Keratinocyte (primary cell): ENCODE data around the gene TEX29. TPM values are rescaled to one million over a fixed set of nuclear protein-coding genes. Genes with fewer than 3 reads are reported as not detected.

Experiments
- DNase-seq: peaks from one replicate; pipeline ENCODE4 v3.0.0-alpha.2; 2011; ENCODE audit warnings: low read depth, missing footprints, low spot score
- FAIRE-seq: peaks from 2 replicates; lab custom pipeline; 2011; peaks lifted over from hg19 to GRCh38; lab: Jason Lieb, UNC
- H2AFZ ChIP-seq: 2 replicates; pipeline ENCODE4 v1.6.0; 2012; ENCODE audit warnings: low read length, control low read depth, inconsistent platforms; ENCODE audit not compliant: control insufficient read depth
- H3K27ac ChIP-seq: 2 replicates; pipeline ENCODE4 v1.5.1; 2011; ENCODE audit warnings: low read length; ENCODE audit not compliant: control insufficient read depth, insufficient read depth
- H3K27me3 ChIP-seq: 3 replicates; pipeline ENCODE4 v1.6.0; 2011; ENCODE audit warnings: low read length; ENCODE audit not compliant: control insufficient read depth, insufficient read depth; ENCODE audit errors: extremely low read depth
- H3K36me3 ChIP-seq, 2 experiments: 2 replicates in 1 of 2; 3 replicates in 1 of 2; pipeline ENCODE4 v1.5.1; 2011; ENCODE audit warnings: low read length in 2 of 2, mild to moderate bottlenecking in 1 of 2; ENCODE audit not compliant: control insufficient read depth in 2 of 2, insufficient read depth in 2 of 2; ENCODE audit errors: extremely low read depth in 1 of 2
- H3K4me1 ChIP-seq: 3 replicates; pipeline ENCODE4 v1.5.1; 2011; ENCODE audit warnings: low read length; ENCODE audit not compliant: control insufficient read depth, insufficient read depth; ENCODE audit errors: extremely low read depth
- H3K4me2 ChIP-seq: 3 replicates; pipeline ENCODE4 v1.6.0; 2011; ENCODE audit warnings: low read depth, low read length; ENCODE audit not compliant: control insufficient read depth, insufficient read depth; ENCODE audit errors: extremely low read depth
- H3K4me3 ChIP-seq, 3 experiments: fragments of 200-600 bp in 1 of 3; sonication (generic) in 1 of 3; 2 replicates in 2 of 3; 3 replicates in 1 of 3; pipeline ENCODE4 v1.5.1; 2011 to 2016; ENCODE audit warnings: low read length in 3 of 3, mild to moderate bottlenecking in 3 of 3, control low read depth in 2 of 3, inconsistent platforms in 1 of 3, low read depth in 1 of 3, mixed read lengths in 1 of 3, mixed run types in 1 of 3, moderate library complexity in 1 of 3; ENCODE audit not compliant: control insufficient read depth in 2 of 3, insufficient read depth in 2 of 3; ENCODE audit errors: extremely low read depth in 1 of 3
- H3K79me2 ChIP-seq: 2 replicates; pipeline ENCODE4 v1.6.0; 2012; ENCODE audit warnings: low read length; ENCODE audit not compliant: control insufficient read depth, insufficient read depth
- H3K9ac ChIP-seq: 3 replicates; pipeline ENCODE4 v1.6.0; 2011; ENCODE audit warnings: low read length; ENCODE audit not compliant: control insufficient read depth, insufficient read depth; ENCODE audit errors: extremely low read depth
- H3K9me1 ChIP-seq: 3 replicates; pipeline ENCODE4 v1.6.0; 2011; ENCODE audit warnings: low read length; ENCODE audit not compliant: control insufficient read depth, insufficient read depth; ENCODE audit errors: extremely low read depth
- H3K9me3 ChIP-seq: 2 replicates; pipeline ENCODE4 v1.5.1; 2012; ENCODE audit warnings: low read depth, low read length; ENCODE audit not compliant: control insufficient read depth
- H4K20me1 ChIP-seq: 3 replicates; pipeline ENCODE4 v1.6.0; 2011; ENCODE audit warnings: low read length; ENCODE audit not compliant: control insufficient read depth, insufficient read depth; ENCODE audit errors: extremely low read depth
- EZH2 ChIP-seq: IDR thresholded peaks from one replicate; pipeline ENCODE4 v1.6.1; 2012; ENCODE audit warnings: inconsistent platforms, mild to moderate bottlenecking, low read length, moderate library complexity
- dilution Hi-C: fragments of 300-500 bp; cut with MboI; formaldehyde crosslinking; loops from one replicate; pipeline ENCODE4 v1.7.0; 2020; ENCODE audit warnings: low sequenced_read_pairs; ENCODE audit not compliant: extremely low pct_ligation_motif_present
- polyA plus RNA-seq, 5 experiments: library from polyadenylated mRNA; depleted of rRNA in 3 of 5; stranded (reverse) in 3 of 5; stranded (forward) in 1 of 5; unstranded in 1 of 5; fragments of >200 nt; gene quantifications; 1 replicate in 1 of 5; 2 replicates in 3 of 5; 3 replicates in 1 of 5; pipeline versions ENCODE4 v1.2.1 to v1.2.3, GENCODE V29; 2011 to 2012; ENCODE audit warnings: missing spikeins in 2 of 5, low read depth in 1 of 5, low replicate concordance in 1 of 5
- TF ChIP-seq, protein P1 (sequence below), 3 experiments: IDR thresholded peaks in 1 of 3; conservative IDR thresholded peaks in 1 of 3; optimal IDR thresholded peaks in 1 of 3; 2 replicates in 2 of 3; 3 replicates in 1 of 3; pipeline versions ENCODE3 to v1.5.1; 2011; ENCODE audit warnings: low read length in 3 of 3, mild to moderate bottlenecking in 3 of 3, moderate library complexity in 2 of 3, control low read depth in 1 of 3, inconsistent platforms in 1 of 3; ENCODE audit not compliant: insufficient read depth in 2 of 3; ENCODE audit errors: extremely low read depth in 1 of 3

The TEX29 gene
- polyA plus RNA-seq, 1 donor (not counting 4 experiments of a cell fraction or from before 2014, with no cell fraction given), result 0.18 TPM

DNA sequence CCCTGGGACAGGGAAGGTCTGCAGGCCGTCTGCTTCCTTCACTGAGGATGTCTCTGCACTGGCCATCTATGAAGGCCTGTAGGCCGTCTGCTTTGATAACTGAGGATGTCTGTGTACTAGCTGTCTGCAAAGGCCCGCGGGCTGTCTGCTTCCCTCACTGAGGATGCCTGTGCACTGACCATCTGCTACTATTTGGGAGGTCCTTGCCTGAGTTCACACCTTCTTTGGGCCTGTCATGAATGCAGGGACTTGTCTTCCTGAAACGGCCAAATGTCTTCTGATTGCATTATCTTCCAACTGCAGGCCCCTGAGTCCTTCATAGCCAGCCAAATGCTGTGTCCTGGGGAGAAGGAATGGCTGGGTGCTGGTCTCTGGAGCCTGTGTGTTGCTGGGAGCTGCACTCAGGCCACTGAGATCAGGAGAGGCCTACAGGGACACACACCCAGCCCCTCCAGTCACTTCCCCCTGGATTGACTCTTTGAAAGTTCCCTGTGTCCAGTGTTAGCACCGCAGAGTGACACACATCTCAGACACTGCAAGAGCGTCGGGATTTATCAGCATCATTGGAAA is 72.9 kb downstream of the TEX29 start:
- H3K27ac ChIP-seq, result no peak overlapping the region
- FAIRE-seq (no peak), DNase-seq (no peak)
- no peaks in the 10 kb centered on the region for H4K20me1 ChIP-seq
- dilution Hi-C loops, result no loop called here
- H2AFZ ChIP-seq, result no peak overlapping the region
- H3K4me3 ChIP-seq, result no peak overlapping the region
- no peaks in the 10 kb centered on the region for H3K36me3 ChIP-seq
- no peaks in the 10 kb centered on the region for H3K27me3 ChIP-seq
- no peaks in the 10 kb centered on the region for H3K79me2 ChIP-seq
- H3K9me3 ChIP-seq, result no peaks in the 10 kb centered on the region
- no peak overlapping the region for H3K4me2 ChIP-seq
- H3K4me1 ChIP-seq, result no peaks in the 10 kb centered on the region
- H3K9me1 ChIP-seq, result no peaks in the 10 kb centered on the region
- H3K9ac ChIP-seq, result no peak overlapping the region
- no peak for TF ChIP-seq EZH2
- TF ChIP-seq, protein P1, sequence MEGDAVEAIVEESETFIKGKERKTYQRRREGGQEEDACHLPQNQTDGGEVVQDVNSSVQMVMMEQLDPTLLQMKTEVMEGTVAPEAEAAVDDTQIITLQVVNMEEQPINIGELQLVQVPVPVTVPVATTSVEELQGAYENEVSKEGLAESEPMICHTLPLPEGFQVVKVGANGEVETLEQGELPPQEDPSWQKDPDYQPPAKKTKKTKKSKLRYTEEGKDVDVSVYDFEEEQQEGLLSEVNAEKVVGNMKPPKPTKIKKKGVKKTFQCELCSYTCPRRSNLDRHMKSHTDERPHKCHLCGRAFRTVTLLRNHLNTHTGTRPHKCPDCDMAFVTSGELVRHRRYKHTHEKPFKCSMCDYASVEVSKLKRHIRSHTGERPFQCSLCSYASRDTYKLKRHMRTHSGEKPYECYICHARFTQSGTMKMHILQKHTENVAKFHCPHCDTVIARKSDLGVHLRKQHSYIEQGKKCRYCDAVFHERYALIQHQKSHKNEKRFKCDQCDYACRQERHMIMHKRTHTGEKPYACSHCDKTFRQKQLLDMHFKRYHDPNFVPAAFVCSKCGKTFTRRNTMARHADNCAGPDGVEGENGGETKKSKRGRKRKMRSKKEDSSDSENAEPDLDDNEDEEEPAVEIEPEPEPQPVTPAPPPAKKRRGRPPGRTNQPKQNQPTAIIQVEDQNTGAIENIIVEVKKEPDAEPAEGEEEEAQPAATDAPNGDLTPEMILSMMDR (optimal IDR thresholded peaks at IDR 0.05 in 1 of 3, IDR thresholded peaks at IDR 0.05 in 1 of 3, conservative IDR thresholded peaks at IDR 0.05 in 1 of 3; ENCODE audit: extremely low read depth in 1 of 3, insufficient read depth in 2 of 3, low read length in 3 of 3), result no peak

Other genes with a start within 250 kb of the TEX29 start
- gene ARHGEF7, start 205.3 kb upstream of the TEX29 start, polyA plus RNA-seq, result 19.0 to 25.2 TPM (median 24.9 TPM) in 3 replicates